Neural cell (in vitro differentiated cells): Measurements from ENCODE around the gene UBE3B. TPM values are rescaled to one million over a fixed set of nuclear protein-coding genes. Genes with fewer than 3 reads are reported as not detected.

Experiments
- H2AFZ ChIP-seq: fragments of 200-600, 300-800 bp; sonication (generic), shearing (Covaris generic); 2 replicates; pipeline ENCODE4 v1.6.0; 2014; ENCODE audit warnings: low read depth, mild to moderate bottlenecking, antibody characterized with exemption, low read length, moderate library complexity
- H3F3A ChIP-seq: fragments of 200-600 bp; shearing (Covaris generic); 2 replicates; pipeline ENCODE4 v1.6.1; 2016; ENCODE audit warnings: mild to moderate bottlenecking, moderate library complexity, mixed read lengths, antibody characterized with exemption, low read length; ENCODE audit not compliant: insufficient read depth, poor library complexity, severe bottlenecking
- H3K27ac ChIP-seq: fragments of 200-600, 300-800 bp; sonication (generic), shearing (Covaris generic); 2 replicates; pipeline ENCODE4 v1.5.1; 2014; ENCODE audit warnings: mild to moderate bottlenecking, low read length, moderate library complexity
- H3K27me3 ChIP-seq: fragments of 300-800, 200-600 bp; sonication (generic), shearing (Covaris generic); 2 replicates; pipeline ENCODE4 v1.6.0; 2014; ENCODE audit warnings: mild to moderate bottlenecking, low read depth, low read length, moderate library complexity; ENCODE audit not compliant: insufficient read depth
- H3K36me3 ChIP-seq: fragments of 300-800, 200-600 bp; sonication (generic), shearing (Covaris generic); 2 replicates; pipeline ENCODE4 v1.5.1; 2014; ENCODE audit warnings: mild to moderate bottlenecking, antibody characterized with exemption, low read length, moderate library complexity; ENCODE audit not compliant: insufficient read depth
- H3K4me2 ChIP-seq: fragments of 300-800, 200-600 bp; sonication (generic), shearing (Covaris generic); 2 replicates; pipeline ENCODE4 v1.6.0; 2014; ENCODE audit warnings: mild to moderate bottlenecking, low read length
- H3K4me3 ChIP-seq: fragments of 300-800, 200-600 bp; sonication (generic), shearing (Covaris generic); 2 replicates; pipeline ENCODE4 v1.5.1; 2014; ENCODE audit warnings: mild to moderate bottlenecking, low read length, moderate library complexity
- H3K79me2 ChIP-seq: fragments of 200-600 bp; shearing (Covaris generic); replicated peaks from 2 replicates; pipeline ENCODE4 v1.6.0; 2014; ENCODE audit warnings: mild to moderate bottlenecking, low read length, moderate library complexity; ENCODE audit not compliant: insufficient read depth
- H3K9ac ChIP-seq: fragments of 300-800, 200-600 bp; sonication (generic), shearing (Covaris generic); 2 replicates; pipeline ENCODE4 v1.6.1; 2016; ENCODE audit warnings: mild to moderate bottlenecking, low read length, mixed read lengths
- H3K9me2 ChIP-seq: fragments of 200-600 bp; shearing (Covaris generic); 2 replicates; pipeline ENCODE4 v1.6.1; 2016; ENCODE audit warnings: mild to moderate bottlenecking, low read length, mixed read lengths; ENCODE audit not compliant: insufficient read depth
- H3K9me3 ChIP-seq: fragments of 200-600, 300-800 bp; sonication (generic), shearing (Covaris generic); 2 replicates; pipeline ENCODE4 v1.6.1; 2016; ENCODE audit warnings: mild to moderate bottlenecking, mixed run types, low read length, moderate library complexity, mixed read lengths
- H4K20me1 ChIP-seq: fragments of 200-600 bp; shearing (Covaris generic); 2 replicates; pipeline ENCODE4 v1.6.1; 2016; ENCODE audit warnings: mild to moderate bottlenecking, mixed run types; ENCODE audit not compliant: insufficient read depth
- EP300 ChIP-seq: fragments of 450-650 bp; conservative IDR thresholded peaks from 2 replicates; pipeline ENCODE4 v1.6.1; 2014; ENCODE audit warnings: antibody characterized with exemption, mild to moderate bottlenecking, moderate library complexity; ENCODE audit not compliant: poor library complexity, severe bottlenecking
- EZH2 ChIP-seq: fragments of 200-600, 300-800 bp; shearing (Covaris generic), sonication (generic); IDR thresholded peaks from 2 replicates; pipeline ENCODE4 v1.6.1; 2014; ENCODE audit warnings: antibody characterized with exemption, low read length, borderline replicate concordance, mild to moderate bottlenecking; ENCODE audit not compliant: insufficient read depth, poor library complexity, severe bottlenecking
- MXI1 ChIP-seq: fragments of 450-650 bp; conservative IDR thresholded peaks from 2 replicates; pipeline ENCODE4 v1.6.1; 2014; ENCODE audit warnings: antibody characterized with exemption, mild to moderate bottlenecking; ENCODE audit not compliant: poor library complexity, severe bottlenecking
- POLR2AphosphoS5 ChIP-seq: IDR thresholded peaks from 2 replicates; pipeline ENCODE4 v1.6.1; 2012
- RAD21 ChIP-seq: fragments of 450-650 bp; conservative IDR thresholded peaks from 2 replicates; pipeline ENCODE4 v1.6.1; 2014; ENCODE audit warnings: antibody characterized with exemption, mild to moderate bottlenecking, moderate library complexity
- SMC3 ChIP-seq: fragments of 450-650 bp; conservative IDR thresholded peaks from 2 replicates; pipeline ENCODE4 v1.6.1; 2014; ENCODE audit warnings: antibody characterized with exemption, mild to moderate bottlenecking, moderate library complexity; ENCODE audit not compliant: poor library complexity
- TAF1 ChIP-seq: IDR thresholded peaks from 2 replicates; pipeline ENCODE4 v1.6.1; 2012; ENCODE audit warnings: low read depth
- polyA plus RNA-seq: library from polyadenylated mRNA; depleted of rRNA; stranded (reverse); fragments of >200 nt; gene quantifications from 2 replicates; pipeline ENCODE4 v1.2.3, GENCODE V29; 2014
- TF ChIP-seq, protein P1 (sequence below): IDR thresholded peaks from 2 replicates; pipeline ENCODE4 v1.6.1; 2012; ENCODE audit warnings: borderline replicate concordance
- TF ChIP-seq, protein P2 (sequence below): fragments of 450-650 bp; IDR thresholded peaks from 2 replicates; pipeline ENCODE4 v1.5.1; 2014; ENCODE audit warnings: antibody characterized with exemption, mild to moderate bottlenecking, moderate library complexity; ENCODE audit not compliant: poor library complexity, severe bottlenecking

UBE3B gene
- polyA plus RNA-seq, 1 donor from 2014 or later = 21.7 TPM

DNA sequence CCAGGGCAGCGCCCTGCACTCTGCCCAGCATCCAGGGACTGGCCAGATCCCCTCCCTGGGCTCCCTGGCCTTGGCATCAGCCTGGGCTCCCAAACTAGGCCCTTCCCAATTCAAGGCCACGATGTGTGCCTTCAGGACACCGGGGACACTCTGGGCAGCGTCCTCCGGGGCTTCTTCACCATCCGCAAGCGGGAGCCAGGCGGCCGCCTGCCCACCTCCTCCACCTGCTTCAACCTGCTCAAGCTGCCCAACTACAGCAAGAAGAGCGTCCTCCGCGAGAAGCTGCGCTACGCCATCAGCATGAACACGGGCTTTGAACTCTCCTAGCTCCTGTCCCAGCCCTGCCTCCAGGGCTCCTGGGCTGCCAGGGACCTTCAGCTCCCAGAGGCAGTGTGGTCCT is 57.0 kb downstream of the UBE3B start:
- Histone ChIP-seq H3K4me3 (no peak overlapping the region), H2AFZ (no peak overlapping the region), H3F3A (no peaks in the 10 kb centered on the region), H4K20me1 (no peaks in the 10 kb centered on the region), H3K9me2 (no peaks in the 10 kb centered on the region), H3K4me2 (no peak overlapping the region), H3K27ac (no peak overlapping the region), H3K27me3 (no peaks in the 10 kb centered on the region), H3K79me2 (no peaks in the 10 kb centered on the region), H3K36me3 (no peaks in the 10 kb centered on the region), H3K9me3 (no peaks in the 10 kb centered on the region), H3K9ac (no peak overlapping the region)
- TF ChIP-seq POLR2AphosphoS5 (no peak), SMC3 (no peak), RAD21 (no peak), EZH2 (no peak), MXI1 (no peak), TAF1 (no peak), EP300 (no peak)
- TF ChIP-seq, protein P1, sequence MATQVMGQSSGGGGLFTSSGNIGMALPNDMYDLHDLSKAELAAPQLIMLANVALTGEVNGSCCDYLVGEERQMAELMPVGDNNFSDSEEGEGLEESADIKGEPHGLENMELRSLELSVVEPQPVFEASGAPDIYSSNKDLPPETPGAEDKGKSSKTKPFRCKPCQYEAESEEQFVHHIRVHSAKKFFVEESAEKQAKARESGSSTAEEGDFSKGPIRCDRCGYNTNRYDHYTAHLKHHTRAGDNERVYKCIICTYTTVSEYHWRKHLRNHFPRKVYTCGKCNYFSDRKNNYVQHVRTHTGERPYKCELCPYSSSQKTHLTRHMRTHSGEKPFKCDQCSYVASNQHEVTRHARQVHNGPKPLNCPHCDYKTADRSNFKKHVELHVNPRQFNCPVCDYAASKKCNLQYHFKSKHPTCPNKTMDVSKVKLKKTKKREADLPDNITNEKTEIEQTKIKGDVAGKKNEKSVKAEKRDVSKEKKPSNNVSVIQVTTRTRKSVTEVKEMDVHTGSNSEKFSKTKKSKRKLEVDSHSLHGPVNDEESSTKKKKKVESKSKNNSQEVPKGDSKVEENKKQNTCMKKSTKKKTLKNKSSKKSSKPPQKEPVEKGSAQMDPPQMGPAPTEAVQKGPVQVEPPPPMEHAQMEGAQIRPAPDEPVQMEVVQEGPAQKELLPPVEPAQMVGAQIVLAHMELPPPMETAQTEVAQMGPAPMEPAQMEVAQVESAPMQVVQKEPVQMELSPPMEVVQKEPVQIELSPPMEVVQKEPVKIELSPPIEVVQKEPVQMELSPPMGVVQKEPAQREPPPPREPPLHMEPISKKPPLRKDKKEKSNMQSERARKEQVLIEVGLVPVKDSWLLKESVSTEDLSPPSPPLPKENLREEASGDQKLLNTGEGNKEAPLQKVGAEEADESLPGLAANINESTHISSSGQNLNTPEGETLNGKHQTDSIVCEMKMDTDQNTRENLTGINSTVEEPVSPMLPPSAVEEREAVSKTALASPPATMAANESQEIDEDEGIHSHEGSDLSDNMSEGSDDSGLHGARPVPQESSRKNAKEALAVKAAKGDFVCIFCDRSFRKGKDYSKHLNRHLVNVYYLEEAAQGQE = no peak
- TF ChIP-seq, protein P2, sequence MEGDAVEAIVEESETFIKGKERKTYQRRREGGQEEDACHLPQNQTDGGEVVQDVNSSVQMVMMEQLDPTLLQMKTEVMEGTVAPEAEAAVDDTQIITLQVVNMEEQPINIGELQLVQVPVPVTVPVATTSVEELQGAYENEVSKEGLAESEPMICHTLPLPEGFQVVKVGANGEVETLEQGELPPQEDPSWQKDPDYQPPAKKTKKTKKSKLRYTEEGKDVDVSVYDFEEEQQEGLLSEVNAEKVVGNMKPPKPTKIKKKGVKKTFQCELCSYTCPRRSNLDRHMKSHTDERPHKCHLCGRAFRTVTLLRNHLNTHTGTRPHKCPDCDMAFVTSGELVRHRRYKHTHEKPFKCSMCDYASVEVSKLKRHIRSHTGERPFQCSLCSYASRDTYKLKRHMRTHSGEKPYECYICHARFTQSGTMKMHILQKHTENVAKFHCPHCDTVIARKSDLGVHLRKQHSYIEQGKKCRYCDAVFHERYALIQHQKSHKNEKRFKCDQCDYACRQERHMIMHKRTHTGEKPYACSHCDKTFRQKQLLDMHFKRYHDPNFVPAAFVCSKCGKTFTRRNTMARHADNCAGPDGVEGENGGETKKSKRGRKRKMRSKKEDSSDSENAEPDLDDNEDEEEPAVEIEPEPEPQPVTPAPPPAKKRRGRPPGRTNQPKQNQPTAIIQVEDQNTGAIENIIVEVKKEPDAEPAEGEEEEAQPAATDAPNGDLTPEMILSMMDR = no peak

DNA sequence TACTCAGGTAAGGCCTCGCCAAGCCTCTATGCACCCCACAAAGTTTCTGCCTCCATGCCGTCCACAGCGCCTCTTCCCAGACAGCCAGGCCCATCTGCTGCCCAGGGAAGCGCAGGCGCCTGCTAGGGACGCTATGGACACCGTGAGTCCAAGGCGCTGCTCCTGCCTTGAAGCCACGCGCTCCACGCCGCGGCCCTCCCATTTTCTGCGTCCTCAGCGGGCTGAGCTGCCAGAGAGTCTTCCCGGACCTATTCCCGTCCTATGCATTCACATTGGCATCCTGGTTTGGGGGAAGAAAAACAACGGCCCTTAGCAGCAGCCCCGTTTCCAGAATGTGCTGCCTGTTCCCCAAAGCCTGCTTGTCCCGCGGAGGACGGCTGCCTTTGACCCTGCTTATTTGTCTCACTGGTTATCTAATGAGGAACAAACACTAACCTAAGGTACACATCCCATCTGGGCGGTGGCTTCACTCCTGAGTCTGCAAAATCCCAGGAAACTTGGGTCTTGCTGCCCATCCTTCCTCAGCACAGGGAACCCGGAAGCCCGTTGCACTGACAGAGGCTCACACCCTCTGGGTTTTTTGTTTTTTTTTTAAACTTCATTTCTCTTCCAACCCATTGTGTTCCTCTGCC is 57.9 kb downstream of the UBE3B start:
- Histone ChIP-seq H3K9ac (no peak overlapping the region), H3K27ac (no peak overlapping the region), H3K27me3 (no peaks in the 10 kb centered on the region), H3F3A (no peaks in the 10 kb centered on the region), H3K4me3 (no peak overlapping the region), H3K36me3 (no peaks in the 10 kb centered on the region), H3K4me2 (no peak overlapping the region), H4K20me1 (no peaks in the 10 kb centered on the region), H3K9me2 (no peaks in the 10 kb centered on the region), H3K79me2 (no peaks in the 10 kb centered on the region), H2AFZ (no peak overlapping the region), H3K9me3 (no peaks in the 10 kb centered on the region)
- TF ChIP-seq MXI1 = no peak
- TF ChIP-seq SMC3 = no peak
- TF ChIP-seq, protein P2 = no peak
- no peak for TF ChIP-seq RAD21
- no peak for TF ChIP-seq EP300
- TF ChIP-seq, protein P1 = no peak
- TF ChIP-seq TAF1 = no peak
- no peak for TF ChIP-seq EZH2
- TF ChIP-seq POLR2AphosphoS5 = no peak
